K562 (cell line): ENCODE measurements around the gene SHISA7. TPM values are rescaled to one million over a fixed set of nuclear protein-coding genes. Genes with fewer than 3 reads are reported as not detected.
A peak's percentile ranks its signal among the peaks of the same experiment; 100 is the strongest.

Experiments used
- AFF1 ChIP-seq, 2 experiments: fragments of 450-650 bp; IDR thresholded peaks; 2 replicates each; pipeline ENCODE4 v1.6.1; 2018; ENCODE audit warnings: mild to moderate bottlenecking in 2 of 2, low read depth in 1 of 2; ENCODE audit not compliant: partially characterized antibody in 2 of 2
- ATF2 ChIP-seq: sonication (generic); formaldehyde crosslinking; IDR thresholded peaks from 2 replicates; pipeline ENCODE4 v1.8.1; 2022; ENCODE audit warnings: missing genetic modification reagents
- BCLAF1 ChIP-seq, 2 experiments: fragments of 450-650 bp in 1 of 2; IDR thresholded peaks; 2 replicates each; pipeline ENCODE4 v1.6.1; 2011 to 2017; ENCODE audit warnings: low read depth in 2 of 2, antibody characterized with exemption in 1 of 2, borderline replicate concordance in 1 of 2, low read length in 1 of 2, mild to moderate bottlenecking in 1 of 2, mixed read lengths in 1 of 2; ENCODE audit not compliant: control insufficient read depth in 1 of 2
- E2F5 ChIP-seq: sonication (generic); formaldehyde crosslinking; IDR thresholded peaks from 2 replicates; pipeline ENCODE4 v1.8.0; 2022; ENCODE audit warnings: mild to moderate bottlenecking, missing genetic modification reagents
- GATA2 ChIP-seq: sonication (generic); formaldehyde crosslinking; IDR thresholded peaks from 2 replicates; pipeline ENCODE4 v1.4.0; 2020; ENCODE audit warnings: mild to moderate bottlenecking, missing genetic modification reagents
- KAT7 ChIP-seq: sonication (generic); formaldehyde crosslinking; IDR thresholded peaks from 2 replicates; pipeline ENCODE4 v1.8.0; 2022; ENCODE audit warnings: missing genetic modification reagents, mild to moderate bottlenecking, borderline replicate concordance
- KDM1A ChIP-seq, 2 experiments: fragments of 450-650 bp; IDR thresholded peaks; 2 replicates each; pipeline ENCODE4 v1.6.1; 2016; ENCODE audit warnings: mild to moderate bottlenecking in 2 of 2
- MAX ChIP-seq: sonication (generic); formaldehyde crosslinking; IDR thresholded peaks from 2 replicates; pipeline ENCODE4 v1.9.0; 2022; ENCODE audit warnings: mild to moderate bottlenecking, missing genetic modification reagents
- PRDM10 ChIP-seq: fragments of 450-650 bp; IDR thresholded peaks from 2 replicates; pipeline ENCODE4 v1.6.1; 2018; ENCODE audit not compliant: partially characterized antibody
- RBFOX2 ChIP-seq: fragments of 200-400 bp; formaldehyde crosslinking; IDR thresholded peaks from 2 replicates; pipeline ENCODE4 v1.6.1; 2017; ENCODE audit warnings: low read depth, mild to moderate bottlenecking, low read length, moderate library complexity
- ZBTB8A ChIP-seq: fragments of 450-650 bp; IDR thresholded peaks from 2 replicates; pipeline ENCODE4 v1.6.1; 2018; ENCODE audit warnings: mild to moderate bottlenecking, moderate library complexity; ENCODE audit not compliant: partially characterized antibody
- ZNF197 ChIP-seq: fragments of 200-800 bp; sonication (Bioruptor generic); IDR thresholded peaks from 2 replicates; pipeline ENCODE4 v1.6.1; 2016; ENCODE audit warnings: low read depth, missing genetic modification characterization, missing compliant biosample characterization
- polyA plus RNA-seq, 8 experiments: library from polyadenylated mRNA; depleted of rRNA in 4 of 8; stranded (reverse) in 5 of 8; unstranded in 3 of 8; fragments of >200 nt; fragmentation: Nextera tagmentation in 2 of 8; fragmentation: Illumina TruSeq in 1 of 8; extraction: Ambion mirVana in 2 of 8; extraction: Trizol in 1 of 8; gene quantifications; 2 replicates each; pipeline versions ENCODE4 v1.2.1 to v1.2.3, GENCODE V29; 2011 to 2014; ENCODE audit warnings: inconsistent platforms in 1 of 8, missing spikeins in 1 of 8
- total RNA-seq, 7 experiments: library from RNA; depleted of rRNA in 6 of 7; stranded (reverse); fragments of >200 nt in 6 of 7; fragmentation: Illumina TruSeq in 2 of 7; extraction: Trizol in 2 of 7; gene quantifications; 2 replicates each; pipeline versions ENCODE4 v1.2.1 to v1.2.3, GENCODE V29; 2011 to 2021; ENCODE audit warnings: low replicate concordance in 1 of 7

SHISA7 gene
- total and polyA plus RNA-seq, 9 of the 15 experiments (the other 6 are each of a cell fraction or from before 2014, with no cell fraction given) = 0.01 to 0.40 (median 0.07) TPM

- TF ChIP-seq AFF1 (IDR thresholded peaks at IDR 0.05; ENCODE audit: low read depth in 1 of 2, partially characterized antibody in 2 of 2) (peak in 1 of 2 experiments; percentile 28), ZNF197 (CRISPR knock-in tag) (no peak), E2F5 (CRISPR knock-in tag) (no peak), BCLAF1 (IDR thresholded peaks at IDR 0.05; ENCODE audit: borderline replicate concordance in 1 of 2, control insufficient read depth in 1 of 2, low read depth in 2 of 2, low read length in 1 of 2) (peak in 1 of 2 experiments; percentile 90; a peak in 1 of 4 replicates), RBFOX2 (peak; percentile 44), GATA2 (CRISPR knock-in tag) (no peak), KAT7 (CRISPR knock-in tag) (0 out of 2 replicates have a peak, but pooled peaks have one; percentile 55), PRDM10 (peak; percentile 99), ATF2 (CRISPR knock-in tag) (no peak), ZBTB8A (no peak), MAX (CRISPR knock-in tag) (no peak), KDM1A (IDR thresholded peaks at IDR 0.05) (no peak)
Measured at GRCh38 chr19:55452749-55453346, 9.7 kb upstream of the SHISA7 start (continued).
